ENCODE measurements around the gene MYADML2. TPM values are rescaled to one million over a fixed set of nuclear protein-coding genes. Genes with fewer than 3 reads are reported as not detected.

MYADML2 gene
- total RNA-seq, 1 experiment from 2014 or later, result not detected

GRCh38 chr17:81902023-81902652 lies 44.9 kb downstream of the MYADML2 start, which contains the start of gene NPB:
TSS of gene NPB (plus strand) at chr17:81902238. CDS start at chr17:81902278, 40 bp downstream.
- POLR2A ChIA-PET (ENCODE audit: unreplicated experiment), result no interaction called here
- CTCF ChIA-PET, result no interaction called here
- no peaks in the 10 kb centered on the region for H3K9me3 ChIP-seq (ENCODE audit: insufficient read depth, low read depth)

GRCh38 chr17:81901167-81902022 lies 45.6 kb downstream of the MYADML2 start:
- peaks cover 29% of the 10 kb centered on the region for H3F3A ChIP-seq (ENCODE audit: insufficient read depth, low read depth)
- TF ChIP-seq CTCF (conservative IDR thresholded peaks at IDR 0.05), result no peak
- TF ChIP-seq EZH2 (IDR thresholded peaks at IDR 0.05; ENCODE audit: low read depth), result no peak
- CTCF ChIA-PET, result no interaction called here
- no peak overlapping the region for H3K4me2 ChIP-seq
- no peaks in the 10 kb centered on the region for H4K20me1 ChIP-seq (ENCODE audit: insufficient read depth)
- H3K4me3 ChIP-seq, result no peak overlapping the region
- POLR2A ChIA-PET (ENCODE audit: unreplicated experiment), result no interaction called here
- no peak overlapping the region for H3K27ac ChIP-seq
- H3K36me3 ChIP-seq (ENCODE audit: low read depth), result no peaks in the 10 kb centered on the region
- TSS peak; percentile 17 for BruUV-seq (replicated peaks)
- H3K27me3 ChIP-seq (ENCODE audit: insufficient read depth, low read depth), result no peaks in the 10 kb centered on the region
- peaks cover 30% of the 10 kb centered on the region for H3K4me1 ChIP-seq (replicated peaks; ENCODE audit: insufficient read depth)
- H3K9me2 ChIP-seq (ENCODE audit: insufficient read depth), result no peaks in the 10 kb centered on the region
- no peaks in the 10 kb centered on the region for H3K79me2 ChIP-seq (ENCODE audit: low read depth)
- intact Hi-C loops (cut with micrococcal nuclease; ENCODE audit: unreplicated experiment), result no loop called here
- DNase-seq, result no peak
- H2AFZ ChIP-seq, result no peak overlapping the region
- no peaks in the 10 kb centered on the region for H3K9me3 ChIP-seq (ENCODE audit: insufficient read depth, low read depth)

More at GRCh38 chr17:81902023-81902652, 44.9 kb downstream of the MYADML2 start, which contains the start of gene NPB:
- no TSS peak for BruUV-seq (replicated peaks)
- Histone ChIP-seq H3K4me2 (no peak within 1 kb of the TSS), H3K27me3 (ENCODE audit: insufficient read depth, low read depth) (no peaks in the 10 kb centered on the region), H4K20me1 (ENCODE audit: insufficient read depth) (no peaks in the 10 kb centered on the region), H3F3A (ENCODE audit: insufficient read depth, low read depth) (peaks cover 23% of the 10 kb centered on the region), H2AFZ (no peak within 1 kb of the TSS), H3K79me2 (ENCODE audit: low read depth) (no peaks in the 10 kb centered on the region), H3K9me2 (ENCODE audit: insufficient read depth) (no peaks in the 10 kb centered on the region), H3K27ac (no peak within 1 kb of the TSS), H3K4me1 (replicated peaks; ENCODE audit: insufficient read depth) (peaks cover 27% of the 10 kb centered on the region), H3K36me3 (ENCODE audit: low read depth) (no peaks in the 10 kb centered on the region), H3K4me3 (no peak within 1 kb of the TSS)
- no peak for DNase-seq
- TF ChIP-seq EZH2 (IDR thresholded peaks at IDR 0.05; ENCODE audit: low read depth) (no peak), CTCF (conservative IDR thresholded peaks at IDR 0.05) (no peak)
- intact Hi-C loops (cut with micrococcal nuclease; ENCODE audit: unreplicated experiment), result no loop called here

- DNase-seq, result no peak
- Histone ChIP-seq H3K4me2 (no peak overlapping the region), H3K27me3 (ENCODE audit: insufficient read depth, low read depth) (no peaks in the 10 kb centered on the region), H3K36me3 (ENCODE audit: low read depth) (no peaks in the 10 kb centered on the region), H3K79me2 (ENCODE audit: low read depth) (no peaks in the 10 kb centered on the region), H2AFZ (no peak overlapping the region), H3K4me1 (replicated peaks; ENCODE audit: insufficient read depth) (peaks cover 30% of the 10 kb centered on the region), H3K4me3 (no peak overlapping the region), H3K9me2 (ENCODE audit: insufficient read depth) (no peaks in the 10 kb centered on the region), H3F3A (ENCODE audit: insufficient read depth, low read depth) (peaks cover 32% of the 10 kb centered on the region), H3K9me3 (ENCODE audit: insufficient read depth, low read depth) (no peaks in the 10 kb centered on the region), H3K27ac (no peak overlapping the region), H4K20me1 (ENCODE audit: insufficient read depth) (no peaks in the 10 kb centered on the region)
- POLR2A ChIA-PET (ENCODE audit: unreplicated experiment), result no interaction called here
- CTCF ChIA-PET, result no interaction called here
- TF ChIP-seq CTCF (conservative IDR thresholded peaks at IDR 0.05) (no peak), EZH2 (IDR thresholded peaks at IDR 0.05; ENCODE audit: low read depth) (no peak)
- BruUV-seq (replicated peaks), result no TSS peak
- intact Hi-C loops (cut with micrococcal nuclease; ENCODE audit: unreplicated experiment), result no loop called here
These were observed 46.7 kb downstream of the MYADML2 start for GRCh38 chr17:81900181-81900820.

Measured in PC-9 (cell line).